ENCODE measurements around the gene EIF4H. TPM values are rescaled to one million over a fixed set of nuclear protein-coding genes. Genes with fewer than 3 reads are reported as not detected.
A peak's percentile ranks its signal among the peaks of the same experiment; 100 is the strongest.

The EIF4H gene
- total RNA-seq, 1 donor from 2014 or later = 274 TPM

GRCh38 chr7:74225400-74225799 lies 51.2 kb downstream of the EIF4H start:
- no peak for DNase-seq (ENCODE audit: low spot score)
- H3K4me3 Mint-ChIP-seq (ENCODE audit: unreplicated experiment) = no peak overlapping the region
- no peak overlapping the region for H3K27ac Mint-ChIP-seq (ENCODE audit: unreplicated experiment)
- peaks cover 8% of the 10 kb centered on the region for H3K36me3 Mint-ChIP-seq (ENCODE audit: low read depth, unreplicated experiment)
- peaks cover 8% of the 10 kb centered on the region for H3K4me1 Mint-ChIP-seq (ENCODE audit: unreplicated experiment)
- TF ChIP-seq CTCF (IDR thresholded peaks at IDR 0.05; ENCODE audit: unreplicated experiment) = no peak
- H3K9me3 Mint-ChIP-seq (ENCODE audit: unreplicated experiment) = no peaks in the 10 kb centered on the region
- peaks cover 5% of the 10 kb centered on the region for H3K27me3 Mint-ChIP-seq (ENCODE audit: unreplicated experiment)

DNA sequence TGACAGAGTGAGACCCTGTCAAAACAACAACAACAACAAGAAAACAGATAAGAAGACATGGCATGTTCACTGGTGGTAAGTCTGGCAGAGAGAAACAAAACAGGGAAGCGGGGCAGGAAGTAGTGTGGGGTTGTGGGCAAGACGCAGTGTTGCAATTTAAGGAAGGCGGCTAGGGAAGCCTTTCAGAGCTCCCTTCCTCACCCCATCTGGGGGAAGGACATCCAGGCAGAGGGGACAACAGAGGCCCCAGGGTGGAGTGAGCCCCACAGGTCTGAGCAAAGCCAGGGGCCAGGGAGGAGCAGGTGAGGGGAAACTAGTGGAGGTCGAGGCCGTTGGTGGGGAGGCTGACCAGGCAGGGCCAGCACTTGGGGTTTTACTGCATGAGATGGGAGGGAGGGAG lies 52.5 kb downstream of the EIF4H start:
- peak; percentile 36 for DNase-seq (ENCODE audit: low spot score)
- H3K36me3 Mint-ChIP-seq (ENCODE audit: low read depth, unreplicated experiment) = peaks cover 14% of the 10 kb centered on the region
- peaks cover 5% of the 10 kb centered on the region for H3K27me3 Mint-ChIP-seq (ENCODE audit: unreplicated experiment)
- no peak for TF ChIP-seq CTCF (IDR thresholded peaks at IDR 0.05; ENCODE audit: unreplicated experiment)
- H3K27ac Mint-ChIP-seq (ENCODE audit: unreplicated experiment) = peak overlapping the region; percentile 91
- no peaks in the 10 kb centered on the region for H3K9me3 Mint-ChIP-seq (ENCODE audit: unreplicated experiment)
- peak overlapping the region; percentile 49 for H3K4me3 Mint-ChIP-seq (ENCODE audit: unreplicated experiment)
- H3K4me1 Mint-ChIP-seq (ENCODE audit: unreplicated experiment) = peaks cover 8% of the 10 kb centered on the region

DNA sequence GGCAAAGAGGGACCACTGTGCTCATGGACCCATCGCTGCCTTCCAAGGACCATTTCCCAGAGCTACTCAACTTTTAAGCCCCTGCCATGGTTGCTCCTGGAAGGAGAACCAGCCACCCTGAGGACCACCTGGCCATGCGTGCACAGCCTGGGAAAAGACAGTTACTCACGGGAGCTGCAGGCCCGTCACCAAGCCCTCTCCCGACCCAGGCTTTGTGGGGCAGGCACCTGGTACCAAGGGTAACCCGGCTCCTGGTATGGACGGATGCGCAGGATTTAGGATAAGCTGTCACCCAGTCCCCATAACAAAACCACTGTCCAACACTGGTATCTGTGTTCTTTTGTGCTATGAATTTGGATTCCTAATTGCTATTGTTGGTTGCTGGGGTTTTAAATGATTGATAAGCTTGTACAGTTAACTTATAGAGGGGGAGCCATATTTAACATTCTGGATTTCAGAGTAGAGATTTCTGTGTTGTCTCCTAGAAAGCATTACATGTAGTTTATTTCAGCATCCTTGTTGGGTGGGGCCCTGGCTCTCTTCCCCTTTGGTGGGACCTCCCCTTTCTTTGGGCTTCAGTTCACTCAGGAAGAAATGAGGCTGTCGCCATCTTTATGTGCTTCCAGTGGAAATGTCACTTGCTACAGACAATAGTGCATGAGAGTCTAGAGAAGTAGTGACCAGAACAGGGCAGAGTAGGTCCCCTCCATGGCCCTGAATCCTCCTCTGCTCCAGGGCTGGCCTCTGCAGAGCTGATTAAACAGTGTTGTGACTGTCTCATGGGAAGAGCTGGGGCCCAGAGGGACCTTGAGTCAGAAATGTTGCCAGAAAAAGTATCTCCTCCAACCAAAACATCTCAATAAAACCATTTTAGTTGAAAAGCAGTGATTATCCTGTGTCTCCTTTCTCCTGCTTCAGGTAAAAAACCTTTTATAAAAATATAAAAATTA lies 55.1 kb downstream of the EIF4H start:
- Mint-ChIP-seq H3K36me3 (ENCODE audit: low read depth, unreplicated experiment) (peaks cover 16% of the 10 kb centered on the region), H3K27me3 (ENCODE audit: unreplicated experiment) (no peaks in the 10 kb centered on the region), H3K4me3 (ENCODE audit: unreplicated experiment) (no peak overlapping the region), H3K9me3 (ENCODE audit: unreplicated experiment) (no peaks in the 10 kb centered on the region), H3K4me1 (ENCODE audit: unreplicated experiment) (peaks cover 8% of the 10 kb centered on the region), H3K27ac (ENCODE audit: unreplicated experiment) (peak overlapping the region; percentile 0)
- no peak for TF ChIP-seq CTCF (IDR thresholded peaks at IDR 0.05; ENCODE audit: unreplicated experiment)
- DNase-seq (ENCODE audit: low spot score) = no peak

GRCh38 chr7:74230446-74231231 lies 56.5 kb downstream of the EIF4H start:
- Mint-ChIP-seq H3K9me3 (ENCODE audit: unreplicated experiment) (no peaks in the 10 kb centered on the region), H3K27me3 (ENCODE audit: unreplicated experiment) (no peaks in the 10 kb centered on the region), H3K4me3 (ENCODE audit: unreplicated experiment) (no peak overlapping the region), H3K27ac (ENCODE audit: unreplicated experiment) (no peak overlapping the region), H3K4me1 (ENCODE audit: unreplicated experiment) (peaks cover 8% of the 10 kb centered on the region), H3K36me3 (ENCODE audit: low read depth, unreplicated experiment) (peaks cover 24% of the 10 kb centered on the region)
- TF ChIP-seq CTCF (IDR thresholded peaks at IDR 0.05; ENCODE audit: unreplicated experiment) = no peak
- DNase-seq (ENCODE audit: low spot score) = no peak
